CD4-positive, alpha-beta T cell (primary cell): ENCODE results near the gene EPHB1. TPM values are rescaled to one million over a fixed set of nuclear protein-coding genes. Genes with fewer than 3 reads are reported as not detected.
"Not testable (repeated sequence)": the region's sequence is repeated elsewhere in the genome, so short reads cannot be mapped to it uniquely, and the experiment has no call there.

Experiments
- ATAC-seq: fragments of 200-7000 bp; cut with Tn5 transposase; one replicate; pipeline ENCODE4 v1.10.0; 2022; ENCODE audit warnings: mild to moderate bottlenecking; ENCODE audit not compliant: poor library complexity
- CTCF ChIA-PET: fragments of 350-600 bp; sonication (Branson Sonifier 250); formaldehyde crosslinking; loops from one replicate; lab custom pipeline; 2021; ENCODE audit warnings: antibody characterized with exemption, inconsistent platforms; lab: Charles Lee
- POLR2A ChIA-PET: fragments of 350-600 bp; sonication (Branson Sonifier 250); formaldehyde crosslinking; loops from one replicate; lab custom pipeline; 2021; ENCODE audit warnings: antibody characterized with exemption, inconsistent platforms; lab: Charles Lee
- DNase-seq, 14 experiments: peaks; one replicate each; pipeline ENCODE4 v3.0.0-alpha.2; 2013 to 2020; ENCODE audit warnings: mixed read lengths in 2 of 14
- H3K27ac ChIP-seq, 2 donors: one replicate each; pipeline versions ENCODE4 v1.5.1 to v1.7.0; 2013; ENCODE audit warnings: low read length in 2 of 2, low read depth in 1 of 2, mild to moderate bottlenecking in 1 of 2
- H3K27me3 ChIP-seq, 2 experiments: 1 replicate in 1 of 2; 2 replicates in 1 of 2; pipeline versions ENCODE4 v1.6.1 to v1.7.0; 2013; ENCODE audit warnings: low read length in 2 of 2, control low read depth in 1 of 2, mild to moderate bottlenecking in 1 of 2, moderate library complexity in 1 of 2; ENCODE audit not compliant: insufficient read depth in 2 of 2, control insufficient read depth in 1 of 2
- H3K36me3 ChIP-seq: one replicate; pipeline ENCODE4 v1.6.1; 2013; ENCODE audit warnings: low read length, control low read depth; ENCODE audit not compliant: insufficient read depth
- H3K4me1 ChIP-seq: one replicate; pipeline ENCODE4 v1.6.1; 2013; ENCODE audit warnings: low read length, control low read depth; ENCODE audit not compliant: insufficient read depth
- H3K4me3 ChIP-seq: one replicate; pipeline ENCODE4 v1.5.1; 2013; ENCODE audit warnings: mild to moderate bottlenecking, low read length, moderate library complexity
- H3K9me3 ChIP-seq, 2 experiments: 1 replicate in 1 of 2; 2 replicates in 1 of 2; pipeline versions ENCODE4 v1.6.1 to v1.7.0; 2013; ENCODE audit warnings: low read length in 2 of 2, mild to moderate bottlenecking in 2 of 2, control low read depth in 1 of 2, moderate library complexity in 1 of 2; ENCODE audit not compliant: control insufficient read depth in 1 of 2, insufficient read depth in 1 of 2
- H3K27ac Mint-ChIP-seq: one replicate; pipeline ENCODE4 v1.8.0; 2020; ENCODE audit warnings: mixed read lengths
- H3K27me3 Mint-ChIP-seq: one replicate; pipeline ENCODE4 v1.8.0; 2021; ENCODE audit warnings: mixed read lengths
- H3K36me3 Mint-ChIP-seq: one replicate; pipeline ENCODE4 v1.8.0; 2021; ENCODE audit warnings: low read depth, mixed read lengths
- H3K4me1 Mint-ChIP-seq: one replicate; pipeline ENCODE4 v1.8.0; 2021; ENCODE audit warnings: low read depth, mixed read lengths
- H3K4me3 Mint-ChIP-seq: one replicate; pipeline ENCODE4 v1.8.0; 2020; ENCODE audit warnings: mild to moderate bottlenecking, mixed read lengths
- H3K9me3 Mint-ChIP-seq: one replicate; pipeline ENCODE4 v1.8.0; 2020; ENCODE audit warnings: mixed read lengths
- CTCF ChIP-seq: fragments of 200-600 bp; IDR thresholded peaks from one replicate; pipeline ENCODE4 v1.8.0; 2022; ENCODE audit warnings: antibody characterized with exemption, mild to moderate bottlenecking
- intact Hi-C, 2 experiments: fragments of 100-400 bp; cut with DNase I in 1 of 2; cut with micrococcal nuclease in 1 of 2; formaldehyde crosslinking; loops; one replicate each; pipeline versions ENCODE4 v1.15.1 to v1.9.0; 2023 to 2025; cut with DNase I, micrococcal nuclease
- total RNA-seq, 174 experiments: library from RNA in 2 of 174; stranded (reverse) in 2 of 174; gene quantifications; one replicate each; pipeline ENCODE4 v1.2.3 and lab custom pipeline; 2021 to 2026

The EPHB1 gene
- total RNA-seq, 2 experiments from 2014 or later = 0.08 to 0.49 TPM

- ChIA-PET CTCF (no interaction called here), POLR2A (no interaction called here)
- DNase-seq (no peak), ATAC-seq (no peak)
- Histone ChIP-seq H3K4me3 (no peak overlapping the region), H3K36me3 (no peaks in the 10 kb centered on the region), H3K27ac (no peak overlapping the region), H3K27me3 (no peaks in the 10 kb centered on the region), H3K9me3 (peaks cover 0 to 4% of the 10 kb centered on the region in 2 experiments), H3K4me1 (no peaks in the 10 kb centered on the region)
- Mint-ChIP-seq H3K36me3 (no peaks in the 10 kb centered on the region), H3K4me3 (no peak overlapping the region), H3K27ac (no peak overlapping the region), H3K9me3 (no peaks in the 10 kb centered on the region), H3K27me3 (no peaks in the 10 kb centered on the region), H3K4me1 (no peaks in the 10 kb centered on the region)
- no peak for TF ChIP-seq CTCF
- intact Hi-C loops = no loop called here
Measured at GRCh38 chr3:135107043-135107442, 312.0 kb downstream of the EPHB1 start.

GRCh38 chr3:135109681-135110080, 314.6 kb downstream of the EPHB1 start:
- peaks cover 0 to 8% of the 10 kb centered on the region in 2 experiments for H3K9me3 ChIP-seq
- ChIA-PET CTCF (no interaction called here), POLR2A (no interaction called here)
- no peaks in the 10 kb centered on the region for H3K36me3 ChIP-seq
- H3K4me1 ChIP-seq = no peaks in the 10 kb centered on the region
- TF ChIP-seq CTCF = no peak
- no peak for ATAC-seq
- Mint-ChIP-seq H3K36me3 (no peaks in the 10 kb centered on the region), H3K4me3 (no peak overlapping the region), H3K27ac (no peak overlapping the region), H3K9me3 (no peaks in the 10 kb centered on the region), H3K4me1 (no peaks in the 10 kb centered on the region), H3K27me3 (no peaks in the 10 kb centered on the region)
- DNase-seq = no peak
- no peak overlapping the region for H3K4me3 ChIP-seq
- H3K27me3 ChIP-seq = no peaks in the 10 kb centered on the region
- intact Hi-C loops = no loop called here
- H3K27ac ChIP-seq = no peak overlapping the region

GRCh38 chr3:135114551-135114950, 319.5 kb downstream of the EPHB1 start:
- H3K36me3 ChIP-seq, H3K9me3 Mint-ChIP-seq, H3K27me3 Mint-ChIP-seq, POLR2A ChIA-PET, DNase-seq, H3K4me3 Mint-ChIP-seq, CTCF ChIA-PET, H3K4me1 Mint-ChIP-seq, H3K27ac Mint-ChIP-seq, H3K27me3 ChIP-seq, H3K36me3 Mint-ChIP-seq, ATAC-seq, intact Hi-C loops, H3K27ac ChIP-seq, H3K4me1 ChIP-seq, H3K4me3 ChIP-seq: not testable (repeated sequence)
- H3K9me3 ChIP-seq = peaks cover 0 to 12% of the 10 kb centered on the region in 2 experiments

GRCh38 chr3:135117977-135118376, 322.9 kb downstream of the EPHB1 start:
- CTCF ChIA-PET = no interaction called here
- no peak for DNase-seq
- Histone ChIP-seq H3K4me1 (no peaks in the 10 kb centered on the region), H3K36me3 (no peaks in the 10 kb centered on the region), H3K27ac (no peak overlapping the region), H3K27me3 (no peaks in the 10 kb centered on the region), H3K9me3 (peaks cover 0 to 8% of the 10 kb centered on the region in 2 experiments), H3K4me3 (no peak overlapping the region)
- Mint-ChIP-seq H3K9me3 (no peaks in the 10 kb centered on the region), H3K27ac (no peak overlapping the region), H3K27me3 (no peaks in the 10 kb centered on the region), H3K4me1 (no peaks in the 10 kb centered on the region), H3K36me3 (no peaks in the 10 kb centered on the region), H3K4me3 (no peak overlapping the region)
- no peak for ATAC-seq
- TF ChIP-seq CTCF = no peak
- intact Hi-C loops = no loop called here
- POLR2A ChIA-PET = no interaction called here
